GM10847 (cell line): ENCODE measurements around the gene MLYCD.

ENCODE experiments used
- POLR2A ChIP-seq: IDR thresholded peaks from 2 replicates; pipeline ENCODE4 v1.6.1; 2011; ENCODE audit not compliant: insufficient read length; ENCODE audit errors: extremely low read depth

MLYCD gene

GRCh38 chr16:83940630-83941378 lies 41.9 kb downstream of the MLYCD start:
- TF ChIP-seq POLR2A: no peak

DNA sequence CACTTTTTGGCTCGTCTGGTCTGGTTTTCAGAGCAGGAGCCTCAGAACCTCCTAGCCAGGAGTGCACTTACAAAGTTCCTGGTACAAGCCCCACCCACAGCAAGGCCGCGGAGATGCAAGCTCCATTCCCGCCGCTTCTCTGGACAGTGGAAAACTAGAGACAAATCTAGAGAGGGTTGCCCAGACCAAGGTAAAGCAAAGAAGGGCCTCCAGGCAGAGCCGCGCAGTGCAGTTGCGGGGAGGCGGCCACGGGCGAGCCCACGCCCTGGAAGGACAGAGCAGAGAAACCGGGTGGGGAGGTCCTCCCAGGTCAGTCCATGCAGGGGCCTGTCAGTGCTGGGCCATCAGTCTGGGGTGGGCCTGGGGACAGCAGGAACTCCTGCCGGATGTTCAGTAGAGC lies 43.2 kb downstream of the MLYCD start:
- TF ChIP-seq POLR2A: no peak

- TF ChIP-seq POLR2A: no peak
Observed at GRCh38 chr16:83942815-83943515, 44.0 kb downstream of the MLYCD start.

DNA sequence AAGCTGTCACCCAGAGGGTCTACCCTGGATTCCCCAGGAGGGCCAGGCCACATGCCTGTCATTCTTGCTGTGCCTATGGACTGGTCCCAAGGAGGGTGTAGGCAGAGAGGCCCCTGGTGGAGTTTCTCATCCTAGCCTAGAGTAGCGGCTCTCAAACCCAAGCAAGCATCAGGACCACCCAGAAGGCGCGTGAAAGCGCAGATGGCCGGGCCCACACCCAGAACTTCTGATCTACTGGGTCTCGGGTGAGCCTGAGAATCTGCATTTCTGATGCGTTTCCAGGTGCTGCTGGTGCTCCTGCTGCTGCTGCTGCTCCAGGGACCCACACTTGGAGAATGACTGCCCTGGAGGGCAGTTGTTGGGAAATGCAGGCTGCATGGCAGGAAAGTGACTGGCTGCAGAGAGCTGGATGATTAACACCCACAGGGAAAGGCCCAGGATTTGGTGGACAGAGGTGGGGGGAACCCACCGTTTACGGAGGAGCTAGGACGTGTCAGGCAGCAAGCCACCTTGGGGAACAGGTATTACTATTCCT lies 44.7 kb downstream of the MLYCD start:
- TF ChIP-seq POLR2A: no peak

DNA sequence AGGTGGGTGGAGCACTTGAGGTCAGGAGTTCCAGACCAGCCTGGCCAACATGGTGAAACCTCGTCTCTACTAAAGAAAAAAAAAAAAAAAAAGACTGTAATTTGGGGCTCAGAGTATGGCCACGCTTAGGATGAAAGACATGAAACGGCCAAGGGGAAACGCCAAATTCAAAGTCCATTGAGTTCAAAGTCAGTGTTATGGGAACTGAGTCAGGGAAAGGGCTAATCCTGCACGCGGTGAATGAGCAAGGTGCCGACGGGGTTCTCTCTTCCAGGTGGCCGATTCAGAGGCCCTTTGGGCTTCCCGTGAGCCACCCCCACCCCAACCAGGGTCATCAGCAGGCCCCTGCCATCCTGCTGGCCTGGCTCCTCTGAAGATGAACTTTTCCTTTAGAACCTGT lies 46.7 kb downstream of the MLYCD start:
- no peak for TF ChIP-seq POLR2A

GRCh38 chr16:83946154-83946780 lies 47.4 kb downstream of the MLYCD start:
- TF ChIP-seq POLR2A: no peak

GRCh38 chr16:83946781-83947566 lies 48.1 kb downstream of the MLYCD start:
- TF ChIP-seq POLR2A: no peak

DNA sequence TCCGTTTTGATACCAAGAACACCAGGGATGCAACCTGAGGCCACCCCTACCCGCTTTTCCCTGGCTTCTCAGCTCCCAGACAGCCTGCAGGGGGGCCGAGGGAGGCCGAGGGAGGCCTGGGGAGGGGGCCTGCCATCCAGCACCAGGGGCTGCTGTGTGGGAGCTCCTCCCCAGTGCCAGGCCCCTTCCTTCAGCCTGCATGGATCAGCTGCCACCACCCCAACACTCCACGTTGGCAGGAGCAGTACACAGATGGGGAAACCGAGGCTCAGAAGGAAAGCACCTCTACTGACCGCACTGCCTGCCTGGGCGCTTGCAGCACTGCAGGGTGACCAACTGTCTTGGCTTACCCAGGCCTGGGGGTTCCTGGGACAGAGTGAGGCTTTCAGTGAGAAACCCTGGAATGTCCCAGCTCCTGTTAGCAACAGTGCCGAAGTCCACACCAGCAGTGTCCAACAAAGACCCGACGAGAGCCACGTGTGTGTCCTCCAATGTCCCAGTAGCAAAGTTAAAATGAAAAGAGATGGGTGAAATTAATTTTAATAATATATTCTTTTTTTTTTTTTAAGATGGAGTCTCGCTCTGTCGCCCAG lies 48.8 kb downstream of the MLYCD start:
- TF ChIP-seq POLR2A: no peak

DNA sequence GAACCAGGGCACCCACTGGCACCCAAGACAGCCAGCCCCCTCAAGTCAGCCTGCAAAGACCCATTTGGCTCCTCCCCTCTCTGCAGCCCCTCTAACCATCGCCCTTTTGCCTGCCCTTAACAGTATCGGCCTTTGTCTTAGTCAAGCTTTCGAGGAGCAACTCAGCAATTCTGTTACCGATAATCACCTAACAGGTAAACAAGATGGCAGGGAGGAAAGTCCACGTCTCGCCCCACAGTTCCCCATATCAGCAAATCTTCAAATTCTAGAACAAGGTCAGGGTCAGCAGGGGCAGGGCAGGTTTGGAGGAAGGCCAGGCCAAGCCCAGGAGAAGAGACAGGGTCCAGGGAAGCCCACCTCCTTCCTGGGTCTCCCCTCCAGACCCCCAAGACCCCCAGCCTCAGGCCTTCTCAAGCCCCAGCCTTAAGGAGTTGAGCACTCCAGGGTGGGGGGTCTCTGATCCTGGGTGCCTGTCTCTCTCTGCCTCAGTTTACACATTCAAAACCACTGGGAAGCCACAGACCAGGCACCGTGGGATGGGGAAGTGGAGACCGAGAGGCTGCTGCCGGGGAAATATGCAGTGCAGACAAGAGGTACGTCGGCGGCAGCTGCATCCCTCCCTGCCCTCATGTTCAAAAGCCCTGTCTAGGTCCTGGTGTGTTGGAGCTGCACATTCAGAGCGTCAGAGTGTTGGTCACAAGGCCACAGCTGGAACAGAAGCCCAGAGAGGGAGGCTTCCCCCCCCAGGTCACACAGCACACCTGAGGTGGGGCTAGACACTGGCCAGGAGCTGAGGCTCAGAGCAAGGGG lies 50.2 kb downstream of the MLYCD start:
- TF ChIP-seq POLR2A: no peak

- no peak for TF ChIP-seq POLR2A
Observed at GRCh38 chr16:83949724-83950001, 50.7 kb downstream of the MLYCD start.

GRCh38 chr16:83951544-83951943 lies 52.6 kb downstream of the MLYCD start:
- TF ChIP-seq POLR2A: no peak

GRCh38 chr16:83952587-83952939 lies 53.6 kb downstream of the MLYCD start:
- no peak for TF ChIP-seq POLR2A

- peak; percentile 19 for TF ChIP-seq POLR2A
Observed at GRCh38 chr16:83952940-83953795, 54.3 kb downstream of the MLYCD start, which contains the start of gene OSGIN1. Gene OSGIN1 (plus strand): TSS chr16:83953240. CDS start chr16:83957672, 4,432 bp downstream.
